ENCODE data around the gene POP4.

DNA sequence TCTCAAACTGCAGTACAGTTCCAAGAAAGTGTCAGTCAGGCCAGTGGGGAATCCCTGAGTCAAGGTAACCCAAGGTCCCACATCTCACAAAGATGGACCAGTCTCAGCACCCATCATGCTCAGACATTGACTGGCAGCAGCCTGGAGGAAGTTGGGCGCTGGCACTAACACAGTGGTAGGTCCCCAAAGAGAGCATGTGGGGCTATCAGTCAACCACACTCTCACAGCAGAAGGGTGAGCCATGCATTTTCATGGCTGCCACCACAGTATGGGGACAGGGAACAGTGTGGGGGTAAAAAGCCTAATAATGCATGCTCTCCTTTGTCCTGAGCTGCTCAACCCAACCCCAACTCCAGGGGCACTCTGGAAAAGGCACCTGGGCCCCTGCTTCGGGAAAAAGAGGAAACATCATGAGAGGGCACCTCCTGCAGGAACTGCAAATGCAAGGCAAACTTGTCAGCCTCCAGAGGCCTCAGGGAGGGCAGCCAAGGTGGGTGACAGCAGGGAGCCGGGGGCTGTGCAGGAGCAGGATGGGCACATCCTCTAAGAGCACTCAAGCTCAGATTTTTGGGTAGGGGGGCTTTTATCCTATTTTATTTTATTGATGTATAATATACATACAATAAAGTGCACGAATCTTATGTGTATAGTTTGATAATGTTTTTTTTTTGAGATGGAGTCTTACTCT lies 49.7 kb downstream of the POP4 start:
- TF ChIP-seq, protein P1, sequence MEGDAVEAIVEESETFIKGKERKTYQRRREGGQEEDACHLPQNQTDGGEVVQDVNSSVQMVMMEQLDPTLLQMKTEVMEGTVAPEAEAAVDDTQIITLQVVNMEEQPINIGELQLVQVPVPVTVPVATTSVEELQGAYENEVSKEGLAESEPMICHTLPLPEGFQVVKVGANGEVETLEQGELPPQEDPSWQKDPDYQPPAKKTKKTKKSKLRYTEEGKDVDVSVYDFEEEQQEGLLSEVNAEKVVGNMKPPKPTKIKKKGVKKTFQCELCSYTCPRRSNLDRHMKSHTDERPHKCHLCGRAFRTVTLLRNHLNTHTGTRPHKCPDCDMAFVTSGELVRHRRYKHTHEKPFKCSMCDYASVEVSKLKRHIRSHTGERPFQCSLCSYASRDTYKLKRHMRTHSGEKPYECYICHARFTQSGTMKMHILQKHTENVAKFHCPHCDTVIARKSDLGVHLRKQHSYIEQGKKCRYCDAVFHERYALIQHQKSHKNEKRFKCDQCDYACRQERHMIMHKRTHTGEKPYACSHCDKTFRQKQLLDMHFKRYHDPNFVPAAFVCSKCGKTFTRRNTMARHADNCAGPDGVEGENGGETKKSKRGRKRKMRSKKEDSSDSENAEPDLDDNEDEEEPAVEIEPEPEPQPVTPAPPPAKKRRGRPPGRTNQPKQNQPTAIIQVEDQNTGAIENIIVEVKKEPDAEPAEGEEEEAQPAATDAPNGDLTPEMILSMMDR (IDR thresholded peaks at IDR 0.05): no peak
- TF ChIP-seq POLR2A (IDR thresholded peaks at IDR 0.05): no peak
